PC-3 (cell line): ENCODE measurements around the gene SEC61G. TPM values are rescaled to one million over a fixed set of nuclear protein-coding genes. Genes with fewer than 3 reads are reported as not detected.

ENCODE experiments used
- ATAC-seq: fragments of 200-7000 bp; cut with Tn5 transposase; 2 replicates; pipeline ENCODE4 v1.9.1; 2020; ENCODE audit warnings: mild to moderate bottlenecking, moderate library complexity
- BruUV-seq: library from RNA; stranded (reverse); fragments of 400-500 nt; replicated peaks from 2 replicates; lab custom pipeline; 2021; lab: Mats Ljungman, UMichigan
- CTCF ChIA-PET: fragments of 300-600 bp; sonication (Branson Sonifier 250); formaldehyde crosslinking; loops from one replicate; lab custom pipeline; 2022; ENCODE audit warnings: antibody characterized with exemption; lab: Charles Lee
- POLR2A ChIA-PET: fragments of 300-600 bp; sonication (Branson Sonifier 250); formaldehyde crosslinking; loops from one replicate; lab custom pipeline; 2022; ENCODE audit warnings: antibody characterized with exemption; ENCODE audit not compliant: unreplicated experiment; lab: Charles Lee
- DNase-seq: peaks from one replicate; pipeline ENCODE4 v3.0.0-alpha.2; 2015
- H2AFZ ChIP-seq: fragments of 300-600 bp; sonication (generic); 2 replicates; pipeline ENCODE4 v1.6.0; 2016; ENCODE audit warnings: antibody characterized with exemption, low read length
- H3F3A ChIP-seq: fragments of 300-600 bp; sonication (generic); one replicate; pipeline ENCODE4 v1.6.0; 2017; ENCODE audit warnings: antibody characterized with exemption, low read length, control low read depth, mild to moderate bottlenecking; ENCODE audit not compliant: unreplicated experiment
- H3K27ac ChIP-seq: fragments of 300-600 bp; sonication (generic); 2 replicates; pipeline ENCODE4 v1.5.1; 2016; ENCODE audit warnings: mild to moderate bottlenecking, low read length
- H3K27me3 ChIP-seq: fragments of 300-600 bp; sonication (generic); 2 replicates; pipeline ENCODE4 v1.6.1; 2016; ENCODE audit warnings: low read length, mixed read lengths
- H3K36me3 ChIP-seq: fragments of 300-600 bp; sonication (generic); 2 replicates; pipeline ENCODE4 v1.6.1; 2016; ENCODE audit warnings: low read depth, mixed run types, low read length, mixed read lengths
- H3K4me1 ChIP-seq: fragments of 300-600 bp; sonication (generic); 2 replicates; pipeline ENCODE4 v1.5.1; 2016; ENCODE audit warnings: low read length; ENCODE audit not compliant: insufficient read depth
- H3K4me2 ChIP-seq: fragments of 300-600 bp; sonication (generic); 2 replicates; pipeline ENCODE4 v1.6.0; 2016; ENCODE audit warnings: low read length
- H3K4me3 ChIP-seq: fragments of 300-600 bp; sonication (generic); 2 replicates; pipeline ENCODE4 v1.5.1; 2016; ENCODE audit warnings: mild to moderate bottlenecking, low read length, mixed read lengths
- H3K79me2 ChIP-seq: fragments of 300-600 bp; sonication (generic); 2 replicates; pipeline ENCODE4 v1.6.1; 2017; ENCODE audit warnings: low read length, mixed read lengths
- H3K9ac ChIP-seq: fragments of 300-600 bp; sonication (generic); 2 replicates; pipeline ENCODE4 v1.6.0; 2016; ENCODE audit warnings: mild to moderate bottlenecking, low read length
- H3K9me2 ChIP-seq: fragments of 300-600 bp; sonication (generic); replicated peaks from 2 replicates; pipeline ENCODE4 v1.6.1; 2016; ENCODE audit warnings: mixed run types, low read length, mixed read lengths
- H3K9me3 ChIP-seq: fragments of 300-600 bp; sonication (generic); 2 replicates; pipeline ENCODE4 v1.6.1; 2016; ENCODE audit warnings: low read length, mixed read lengths
- H4K20me1 ChIP-seq: fragments of 300-600 bp; sonication (generic); 2 replicates; pipeline ENCODE4 v1.6.1; 2016; ENCODE audit warnings: low read length, mixed read lengths
- EZH2 ChIP-seq: fragments of 300-600 bp; sonication (generic); IDR thresholded peaks from one replicate; pipeline ENCODE4 v1.6.1; 2017; ENCODE audit warnings: antibody characterized with exemption, mild to moderate bottlenecking, low read length; ENCODE audit not compliant: unreplicated experiment
- EZH2phosphoT487 ChIP-seq: fragments of 300-600 bp; sonication (generic); IDR thresholded peaks from 2 replicates; pipeline ENCODE4 v1.6.1; 2018; ENCODE audit warnings: mild to moderate bottlenecking, antibody characterized with exemption, low read length, borderline replicate concordance
- intact Hi-C: fragments of 100-400 bp; cut with micrococcal nuclease; formaldehyde crosslinking; loops from 2 replicates; pipeline ENCODE4 v1.9.0; 2023
- total RNA-seq: library from RNA; depleted of rRNA; stranded (reverse); fragments of >200 nt; gene quantifications from 2 replicates; pipeline ENCODE4 v1.2.3, GENCODE V29; 2014
- TF ChIP-seq, protein P1 (sequence below): fragments of 300-600 bp; sonication (generic); conservative IDR thresholded peaks from 2 replicates; pipeline ENCODE4 v1.5.1; 2017; ENCODE audit warnings: antibody characterized with exemption, low read depth, mild to moderate bottlenecking, low read length

Gene SEC61G
- total RNA-seq, 1 experiment from 2014 or later: 177 TPM

DNA sequence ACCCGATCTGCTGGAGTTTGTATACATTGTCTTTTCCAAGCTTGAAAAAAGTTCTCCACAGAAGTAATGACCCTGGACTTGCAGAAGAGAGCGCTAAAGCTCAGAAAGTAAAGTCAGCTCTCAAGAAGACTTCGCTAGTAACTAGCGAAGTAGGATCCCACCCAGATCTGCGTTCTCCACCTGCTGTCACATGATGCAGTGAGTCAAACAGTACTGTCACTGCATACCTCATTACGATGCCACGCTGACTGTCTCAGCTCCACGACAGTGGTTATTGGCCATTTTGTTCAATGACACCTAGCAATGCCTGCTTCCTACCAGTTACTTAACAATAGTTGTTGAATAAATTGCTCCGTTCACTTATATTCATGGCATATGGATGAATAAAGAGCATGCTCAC lies 29.7 kb upstream of the SEC61G start:
- Histone ChIP-seq H3K9me2 (no peaks in the 10 kb centered on the region), H3K9ac (peak overlapping the region; percentile 20; the same call in 1 of the 2 replicates), H3K4me1 (peaks cover 22% of the 10 kb centered on the region), H3F3A (no peaks in the 10 kb centered on the region), H2AFZ (peak overlapping the region; percentile 69), H3K4me2 (peak overlapping the region; percentile 70), H3K9me3 (no peaks in the 10 kb centered on the region), H3K27me3 (no peaks in the 10 kb centered on the region), H3K4me3 (0 out of 2 replicates have a peak overlapping the region, but pooled peaks have one; percentile 20), H3K27ac (peak overlapping the region; percentile 60), H3K79me2 (no peaks in the 10 kb centered on the region), H3K36me3 (no peaks in the 10 kb centered on the region), H4K20me1 (no peaks in the 10 kb centered on the region)
- ChIA-PET CTCF (interaction anchor here (0.5 to 1.7 kb wide), 14 partner anchors 43 to 466 kb away, joined by 3 to 31 read pairs (median 4); no protein-coding TSS in a partner anchor), POLR2A (no interaction called here)
- DNase-seq: peak; percentile 95
- TF ChIP-seq EZH2 (no peak), EZH2phosphoT487 (no peak)
- TF ChIP-seq, protein P1, sequence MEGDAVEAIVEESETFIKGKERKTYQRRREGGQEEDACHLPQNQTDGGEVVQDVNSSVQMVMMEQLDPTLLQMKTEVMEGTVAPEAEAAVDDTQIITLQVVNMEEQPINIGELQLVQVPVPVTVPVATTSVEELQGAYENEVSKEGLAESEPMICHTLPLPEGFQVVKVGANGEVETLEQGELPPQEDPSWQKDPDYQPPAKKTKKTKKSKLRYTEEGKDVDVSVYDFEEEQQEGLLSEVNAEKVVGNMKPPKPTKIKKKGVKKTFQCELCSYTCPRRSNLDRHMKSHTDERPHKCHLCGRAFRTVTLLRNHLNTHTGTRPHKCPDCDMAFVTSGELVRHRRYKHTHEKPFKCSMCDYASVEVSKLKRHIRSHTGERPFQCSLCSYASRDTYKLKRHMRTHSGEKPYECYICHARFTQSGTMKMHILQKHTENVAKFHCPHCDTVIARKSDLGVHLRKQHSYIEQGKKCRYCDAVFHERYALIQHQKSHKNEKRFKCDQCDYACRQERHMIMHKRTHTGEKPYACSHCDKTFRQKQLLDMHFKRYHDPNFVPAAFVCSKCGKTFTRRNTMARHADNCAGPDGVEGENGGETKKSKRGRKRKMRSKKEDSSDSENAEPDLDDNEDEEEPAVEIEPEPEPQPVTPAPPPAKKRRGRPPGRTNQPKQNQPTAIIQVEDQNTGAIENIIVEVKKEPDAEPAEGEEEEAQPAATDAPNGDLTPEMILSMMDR: peak; percentile 87
- no TSS peak for BruUV-seq
- peak; percentile 95 for ATAC-seq
- intact Hi-C loops: loop anchor here (1.0 to 10.0 kb wide), 11 partner anchors 14 to 467 kb away; partner anchors contain the start of gene EGFR

DNA sequence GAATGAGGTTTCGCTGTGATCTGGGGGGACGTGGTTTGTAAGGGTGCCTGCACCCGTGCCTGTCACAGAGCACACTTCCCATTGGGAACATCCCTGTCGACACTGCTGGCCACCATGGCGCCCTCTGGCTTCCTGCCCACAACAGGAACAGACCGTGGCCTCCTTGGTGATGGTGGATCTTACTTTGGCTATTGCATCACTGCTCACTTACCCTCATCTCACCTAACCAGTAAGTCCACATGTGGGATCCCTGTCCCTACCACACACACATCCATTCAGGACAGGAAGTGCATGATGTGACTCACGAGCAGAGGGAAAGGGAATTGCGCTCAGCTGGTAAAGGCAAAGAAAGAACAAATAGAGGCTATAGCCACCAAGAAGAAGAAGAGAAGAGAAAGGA lies 26.2 kb upstream of the SEC61G start:
- no TSS peak for BruUV-seq
- no peaks in the 10 kb centered on the region for H3K36me3 ChIP-seq
- H2AFZ ChIP-seq: no peak overlapping the region
- H3K4me3 ChIP-seq: no peak overlapping the region
- H4K20me1 ChIP-seq: no peaks in the 10 kb centered on the region
- CTCF ChIA-PET: no interaction called here
- no peaks in the 10 kb centered on the region for H3K9me2 ChIP-seq
- H3K79me2 ChIP-seq: no peaks in the 10 kb centered on the region
- H3K9me3 ChIP-seq: no peaks in the 10 kb centered on the region
- TF ChIP-seq EZH2phosphoT487: no peak
- no peak for TF ChIP-seq EZH2
- TF ChIP-seq, protein P1: no peak
- DNase-seq: peak; percentile 72
- 0 out of 2 replicates have a peak, but pooled peaks have one; percentile 6 for ATAC-seq
- H3K4me1 ChIP-seq: peaks cover 22% of the 10 kb centered on the region
- H3K9ac ChIP-seq: no peak overlapping the region
- no peaks in the 10 kb centered on the region for H3K27me3 ChIP-seq
- H3F3A ChIP-seq: no peaks in the 10 kb centered on the region
- no peak overlapping the region; the same call in 1 of the 2 replicates for H3K27ac ChIP-seq
- intact Hi-C loops: loop anchor here (5.0 to 10.0 kb wide), 4 partner anchors 180 to 347 kb away; no protein-coding TSS in a partner anchor
- POLR2A ChIA-PET: no interaction called here
- H3K4me2 ChIP-seq: no peak overlapping the region

DNA sequence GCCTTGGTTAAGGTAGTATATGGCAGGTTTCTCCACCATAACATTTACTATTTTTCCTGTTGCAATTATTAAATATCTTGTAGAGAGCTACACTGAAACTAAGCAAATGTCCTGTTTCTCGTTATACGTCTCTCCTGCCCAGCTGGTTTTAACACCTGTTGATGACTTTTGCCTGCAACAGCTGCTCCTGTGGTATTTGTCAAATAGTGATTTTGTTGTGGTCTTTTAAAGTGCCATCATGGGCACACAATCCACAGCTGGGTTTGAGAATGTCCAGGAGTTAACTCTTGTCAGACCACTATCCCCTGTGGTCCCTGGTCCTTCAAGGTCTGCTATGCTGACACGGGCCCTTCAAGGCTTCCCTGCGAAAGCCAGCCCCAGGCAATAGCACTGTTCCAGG lies 24.9 kb upstream of the SEC61G start:
- H3K79me2 ChIP-seq: no peaks in the 10 kb centered on the region
- no peak for ATAC-seq
- ChIA-PET CTCF (no interaction called here), POLR2A (no interaction called here)
- H4K20me1 ChIP-seq: no peaks in the 10 kb centered on the region
- no peak overlapping the region for H2AFZ ChIP-seq
- no peaks in the 10 kb centered on the region for H3F3A ChIP-seq
- H3K4me2 ChIP-seq: no peak overlapping the region
- no peak for DNase-seq
- H3K27ac ChIP-seq: no peak overlapping the region
- no peaks in the 10 kb centered on the region for H3K27me3 ChIP-seq
- no peaks in the 10 kb centered on the region for H3K9me2 ChIP-seq
- TF ChIP-seq EZH2 (no peak), EZH2phosphoT487 (no peak)
- TF ChIP-seq, protein P1: no peak
- no peaks in the 10 kb centered on the region for H3K9me3 ChIP-seq
- BruUV-seq: no TSS peak
- H3K4me1 ChIP-seq: peaks cover 18% of the 10 kb centered on the region
- H3K4me3 ChIP-seq: no peak overlapping the region
- no peak overlapping the region for H3K9ac ChIP-seq
- intact Hi-C loops: loop anchor here (10.0 kb wide), 1 partner anchor 181 kb away; no protein-coding TSS in a partner anchor
- no peaks in the 10 kb centered on the region for H3K36me3 ChIP-seq
